HPDE6-E6E7 (cell line): ENCODE measurements around the gene ACAP1.
"Not testable (repeated sequence)": the region's sequence is repeated elsewhere in the genome, so short reads cannot be mapped to it uniquely, and the experiment has no call there.

ENCODE experiments used
- DNase-seq: peaks from one replicate; pipeline ENCODE4 v3.0.0; 2011; ENCODE audit warnings: missing footprints; ENCODE audit errors: extremely low spot score

The ACAP1 gene

GRCh38 chr17:7354262-7354843, 18.0 kb downstream of the ACAP1 start:
- peak; percentile 88 for DNase-seq

GRCh38 chr17:7355053-7355452, 18.7 kb downstream of the ACAP1 start, which contains the start of gene TMEM95:
TSS of gene TMEM95 (plus strand) at chr17:7355156. CDS start at chr17:7355205, 49 bp downstream.
- DNase-seq = no peak

GRCh38 chr17:7355573-7355972, 19.2 kb downstream of the ACAP1 start:
- DNase-seq = no peak

- DNase-seq = peak; percentile 64
Measured at GRCh38 chr17:7356072-7356549, 19.8 kb downstream of the ACAP1 start.

GRCh38 chr17:7356756-7357155, 20.4 kb downstream of the ACAP1 start:
- DNase-seq = no peak

- DNase-seq = no peak
Measured at GRCh38 chr17:7357381-7357780, 21.1 kb downstream of the ACAP1 start.

GRCh38 chr17:7361906-7362305, 25.6 kb downstream of the ACAP1 start:
- DNase-seq = no peak

GRCh38 chr17:7363311-7363710, 27.0 kb downstream of the ACAP1 start:
- no peak for DNase-seq

- DNase-seq = not testable (repeated sequence)
Measured at GRCh38 chr17:7365963-7366362, 29.6 kb downstream of the ACAP1 start.

- DNase-seq = no peak
Measured at GRCh38 chr17:7367083-7367482, 30.8 kb downstream of the ACAP1 start.

GRCh38 chr17:7367918-7368598, 31.7 kb downstream of the ACAP1 start:
- DNase-seq = no peak

- not testable (repeated sequence) for DNase-seq
Measured at GRCh38 chr17:7368599-7368994, 32.3 kb downstream of the ACAP1 start.

GRCh38 chr17:7369825-7370224, 33.5 kb downstream of the ACAP1 start:
- DNase-seq = no peak

GRCh38 chr17:7370853-7371252, 34.5 kb downstream of the ACAP1 start:
- no peak for DNase-seq

- no peak for DNase-seq
Measured at GRCh38 chr17:7374353-7374752, 38.0 kb downstream of the ACAP1 start.

GRCh38 chr17:7379134-7379533, 42.8 kb downstream of the ACAP1 start:
- no peak for DNase-seq

GRCh38 chr17:7380321-7380720, 44.0 kb downstream of the ACAP1 start:
- no peak for DNase-seq

GRCh38 chr17:7380855-7381683, 44.7 kb downstream of the ACAP1 start, which contains the start of gene TNK1:
TSS of gene TNK1 (plus strand) at chr17:7381089. CDS start at chr17:7382927, 1,838 bp downstream.
- DNase-seq = peak; percentile 65

GRCh38 chr17:7382901-7383300, 46.6 kb downstream of the ACAP1 start:
- DNase-seq = no peak

GRCh38 chr17:7383371-7383741, 47.0 kb downstream of the ACAP1 start:
- DNase-seq = no peak

- DNase-seq = no peak
Measured at GRCh38 chr17:7383742-7384488, 47.6 kb downstream of the ACAP1 start.
